ENCODE results near the gene MED23.

DNA sequence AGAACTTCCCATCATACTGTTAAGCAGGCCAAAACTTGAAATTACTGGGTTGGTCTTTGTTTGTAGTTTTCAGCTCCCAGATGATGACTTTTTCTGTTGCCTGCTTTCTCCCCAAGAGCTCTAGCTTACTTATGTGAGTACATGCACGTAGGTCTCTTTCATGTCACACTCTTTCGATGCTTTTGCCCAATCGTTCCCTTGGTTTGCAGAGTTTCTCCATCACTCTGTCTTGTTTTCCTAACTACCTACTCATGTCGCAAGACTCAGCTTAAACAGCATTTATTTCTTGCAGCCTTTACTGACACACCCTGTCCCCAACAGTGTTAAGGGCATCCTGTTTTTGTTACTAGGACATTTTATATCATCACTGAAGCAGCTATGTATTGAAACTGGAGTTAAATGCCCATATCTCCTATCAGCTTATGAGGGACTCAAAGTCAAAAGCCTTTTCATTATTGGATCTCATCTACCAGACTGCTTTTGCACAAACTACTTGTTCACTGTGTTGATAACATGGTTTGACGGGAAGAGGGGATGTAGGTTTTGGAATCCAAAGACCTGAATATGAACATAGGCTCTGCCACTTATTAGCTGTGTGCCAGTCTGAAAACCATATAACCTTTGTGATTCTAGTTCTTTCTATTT, 52.1 kb downstream of the MED23 start:
- TF ChIP-seq, protein P1, sequence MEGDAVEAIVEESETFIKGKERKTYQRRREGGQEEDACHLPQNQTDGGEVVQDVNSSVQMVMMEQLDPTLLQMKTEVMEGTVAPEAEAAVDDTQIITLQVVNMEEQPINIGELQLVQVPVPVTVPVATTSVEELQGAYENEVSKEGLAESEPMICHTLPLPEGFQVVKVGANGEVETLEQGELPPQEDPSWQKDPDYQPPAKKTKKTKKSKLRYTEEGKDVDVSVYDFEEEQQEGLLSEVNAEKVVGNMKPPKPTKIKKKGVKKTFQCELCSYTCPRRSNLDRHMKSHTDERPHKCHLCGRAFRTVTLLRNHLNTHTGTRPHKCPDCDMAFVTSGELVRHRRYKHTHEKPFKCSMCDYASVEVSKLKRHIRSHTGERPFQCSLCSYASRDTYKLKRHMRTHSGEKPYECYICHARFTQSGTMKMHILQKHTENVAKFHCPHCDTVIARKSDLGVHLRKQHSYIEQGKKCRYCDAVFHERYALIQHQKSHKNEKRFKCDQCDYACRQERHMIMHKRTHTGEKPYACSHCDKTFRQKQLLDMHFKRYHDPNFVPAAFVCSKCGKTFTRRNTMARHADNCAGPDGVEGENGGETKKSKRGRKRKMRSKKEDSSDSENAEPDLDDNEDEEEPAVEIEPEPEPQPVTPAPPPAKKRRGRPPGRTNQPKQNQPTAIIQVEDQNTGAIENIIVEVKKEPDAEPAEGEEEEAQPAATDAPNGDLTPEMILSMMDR (IDR thresholded peaks at IDR 0.05), result no peak
- TF ChIP-seq POLR2A (IDR thresholded peaks at IDR 0.05), result no peak
